VCaP (cell line): ENCODE results near the gene LCT.

Experiments
- H3K27ac ChIP-seq: fragments of 450-650 bp; 2 replicates; pipeline ENCODE4 v1.5.1; 2017
- CTCF ChIP-seq: fragments of 450-650 bp; conservative IDR thresholded peaks from 2 replicates; pipeline ENCODE4 v1.5.1; 2017; ENCODE audit warnings: mild to moderate bottlenecking, moderate library complexity

LCT gene

DNA sequence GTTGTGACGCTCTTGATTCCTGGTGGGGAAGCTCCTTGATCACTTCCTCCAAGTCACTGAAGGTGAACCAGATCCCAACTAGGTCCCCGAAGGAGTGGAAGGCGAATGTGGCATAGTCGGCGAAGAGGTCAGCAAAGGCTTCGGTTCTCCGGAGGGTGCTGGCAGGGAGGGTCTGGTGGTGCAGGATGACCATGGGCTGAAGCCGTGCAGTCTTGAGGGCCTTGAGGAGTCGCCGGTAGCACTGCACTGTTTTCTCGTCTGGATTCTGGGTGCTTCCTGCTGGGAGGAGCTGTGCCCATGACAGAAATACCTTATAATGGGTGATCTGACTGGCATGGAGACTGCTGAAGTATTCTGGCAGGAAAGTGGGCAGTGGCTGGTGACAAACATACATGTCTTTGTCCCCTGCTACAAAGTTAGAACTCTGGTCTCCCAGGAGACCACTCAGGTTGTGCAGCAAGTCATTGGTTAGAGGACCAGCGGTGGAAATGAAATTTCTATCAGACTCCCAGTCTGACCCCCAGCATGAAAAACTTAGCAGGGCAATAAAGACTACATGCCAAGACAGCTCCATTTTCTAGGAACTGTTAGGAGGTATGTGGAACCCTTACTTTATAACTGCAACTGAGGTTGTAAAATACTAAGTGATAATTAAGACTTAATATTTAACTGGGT, at the start of gene LCT:
TSS of gene LCT (minus strand) at position 589 of the 675 bp plus-strand sequence. CDS start at position 574, 15 bp downstream.
- TF ChIP-seq CTCF, result no peak
- H3K27ac ChIP-seq, result no peak within 1 kb of the TSS

DNA sequence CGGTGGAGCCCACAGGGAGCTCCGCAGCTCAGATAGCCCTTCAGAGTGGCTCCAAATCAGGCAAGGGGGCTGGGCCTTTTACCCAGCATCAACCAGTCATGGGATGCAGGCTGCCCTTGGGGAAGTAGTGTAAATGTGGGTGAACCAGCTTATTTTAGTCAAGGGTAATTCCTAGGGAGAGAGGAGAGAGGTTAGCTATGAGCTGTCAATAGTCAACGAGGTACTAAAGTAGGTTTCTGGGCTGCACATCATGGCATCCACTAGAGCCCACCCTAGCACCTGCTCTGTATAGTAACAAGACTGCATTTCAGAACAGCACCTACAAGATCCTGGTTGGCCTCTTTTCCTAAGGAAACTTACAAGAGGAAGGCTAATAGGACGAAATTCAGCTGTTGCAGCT, 48.7 kb upstream of the LCT start:
- H3K27ac ChIP-seq, result no peak overlapping the region
- TF ChIP-seq CTCF, result no peak

GRCh38 chr2:135882415-135882814, 45.4 kb upstream of the LCT start:
- H3K27ac ChIP-seq, result no peak overlapping the region
- no peak for TF ChIP-seq CTCF

GRCh38 chr2:135876770-135877169, 39.8 kb upstream of the LCT start:
- peak overlapping the region; percentile 79 for H3K27ac ChIP-seq

DNA sequence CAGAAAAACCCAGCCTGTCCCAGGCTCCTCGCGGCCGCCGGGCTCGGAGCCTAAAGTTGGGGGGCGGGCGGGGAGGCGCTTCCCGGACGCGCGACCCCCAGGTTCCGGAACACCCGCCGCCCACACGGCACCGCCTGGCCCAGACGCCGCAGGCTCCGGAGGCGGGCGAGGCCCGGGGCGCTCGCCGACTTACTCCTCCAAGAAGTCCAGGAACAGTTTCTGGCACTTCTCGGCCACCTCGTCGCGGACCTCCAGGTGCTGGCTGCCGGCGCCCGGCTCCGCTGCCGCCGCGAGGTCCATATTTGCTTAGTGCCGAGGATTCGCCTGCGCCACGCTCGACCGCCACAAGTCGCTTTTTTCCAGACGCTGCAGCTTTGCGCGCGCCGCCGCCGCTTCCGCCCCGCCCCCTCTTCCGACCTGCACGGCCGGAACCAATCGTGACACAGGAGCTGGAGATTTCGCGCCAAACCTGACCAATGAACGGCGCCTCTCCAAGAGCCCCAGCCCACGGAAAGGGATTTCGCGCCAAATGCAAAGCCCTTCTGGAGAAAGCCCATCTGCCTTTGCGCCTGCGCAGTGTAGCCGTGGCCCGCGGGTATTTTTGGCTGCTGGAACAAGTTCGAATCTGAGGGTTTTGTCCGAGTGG, 39.2 kb upstream of the LCT start, which contains the start of gene MCM6:
TSS of gene MCM6 (minus strand) at position 378 of the 646 bp plus-strand sequence. CDS start at position 300, 78 bp downstream.
- H3K27ac ChIP-seq, result peak within 1 kb of the TSS; percentile 79

DNA sequence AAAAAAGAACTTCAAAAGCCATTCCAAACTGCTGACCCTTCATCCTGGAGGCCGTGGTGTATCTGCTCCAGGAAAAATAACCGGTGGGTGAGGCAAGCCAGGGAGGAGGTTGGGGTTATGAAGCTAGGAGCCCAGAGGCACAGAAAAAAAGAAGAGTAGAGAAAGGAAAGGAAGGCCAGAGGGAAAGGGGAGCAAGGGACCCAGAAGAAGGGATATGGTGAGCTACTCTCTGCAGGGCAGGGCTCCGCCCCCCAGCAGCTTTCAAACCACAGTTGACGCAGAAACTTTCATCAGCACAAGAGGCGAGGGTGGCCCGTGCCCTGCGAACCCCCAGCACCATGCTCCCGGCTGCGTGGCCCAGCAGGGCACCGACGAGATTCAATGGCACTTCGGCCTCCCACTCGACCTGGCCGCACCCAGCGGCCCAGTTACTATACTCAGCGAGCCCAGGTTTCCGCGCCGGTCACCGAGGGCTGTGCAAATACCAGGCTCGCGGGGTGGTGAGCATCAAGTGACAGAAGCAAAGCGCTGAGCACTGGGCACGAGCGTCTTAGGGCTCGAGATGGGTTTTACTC, 38.6 kb upstream of the LCT start:
- H3K27ac ChIP-seq, result peak overlapping the region; percentile 79
- no peak for TF ChIP-seq CTCF

More for the DNA sequence above, 39.2 kb upstream of the LCT start, which contains the start of gene MCM6:
- no peak for TF ChIP-seq CTCF

DNA sequence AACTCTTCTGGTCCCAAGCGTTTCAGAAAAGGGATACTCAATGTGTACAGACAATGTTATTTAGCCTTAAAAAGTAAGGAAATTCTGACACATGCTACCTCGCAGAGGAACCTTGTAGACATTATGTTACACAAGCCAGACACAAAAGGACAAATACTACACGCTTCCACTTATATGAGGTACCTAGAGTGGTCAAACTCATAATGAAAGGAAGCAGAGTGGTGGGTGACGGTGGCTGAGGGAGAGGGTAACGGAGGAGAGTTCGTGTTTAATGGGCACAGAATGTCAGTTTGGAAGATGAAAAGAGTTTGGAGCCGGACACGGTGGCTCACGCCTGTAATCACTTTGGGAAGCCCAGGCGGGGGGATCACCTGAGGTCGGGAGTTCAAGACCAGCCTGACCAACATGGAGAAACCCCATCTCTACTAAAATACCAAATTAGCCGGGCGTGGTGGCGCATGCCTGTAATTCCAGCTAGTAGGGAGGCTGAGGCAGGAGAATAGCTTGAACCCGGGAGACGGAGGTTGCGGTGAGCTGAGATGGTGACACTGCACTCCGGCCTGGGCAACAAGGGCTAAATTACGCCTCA, 37.9 kb upstream of the LCT start:
- TF ChIP-seq CTCF, result no peak
- H3K27ac ChIP-seq, result no peak overlapping the region
